GM20000 (cell line): ENCODE results near the gene DCLK1.

ENCODE experiments used
- DNase-seq: peaks from one replicate; pipeline ENCODE4 v3.0.0; 2012; ENCODE audit warnings: low spot score
- CTCF ChIP-seq: IDR thresholded peaks from 2 replicates; pipeline ENCODE4 v1.5.1; 2012; ENCODE audit warnings: mild to moderate bottlenecking, control low read depth; ENCODE audit errors: extremely low read depth, missing control alignments

The DCLK1 gene

GRCh38 chr13:35961461-35962220 lies 169.5 kb downstream of the DCLK1 start:
- DNase-seq, result no peak
- TF ChIP-seq CTCF, result no peak

- no peak for TF ChIP-seq CTCF
- DNase-seq, result no peak
Observed at GRCh38 chr13:35961002-35961401, 170.2 kb downstream of the DCLK1 start.

GRCh38 chr13:35957996-35958395 lies 173.2 kb downstream of the DCLK1 start:
- TF ChIP-seq CTCF, result no peak
- DNase-seq, result no peak

- no peak for DNase-seq
- TF ChIP-seq CTCF, result no peak
Observed at GRCh38 chr13:35957241-35957731, 173.9 kb downstream of the DCLK1 start.

GRCh38 chr13:35956074-35956473 lies 175.1 kb downstream of the DCLK1 start:
- no peak for DNase-seq
- no peak for TF ChIP-seq CTCF

- no peak for DNase-seq
- no peak for TF ChIP-seq CTCF
Observed at GRCh38 chr13:35954207-35954560, 177.0 kb downstream of the DCLK1 start.

- TF ChIP-seq CTCF, result no peak
- DNase-seq, result no peak
Observed at GRCh38 chr13:35953537-35954206, 177.5 kb downstream of the DCLK1 start.
